HUES48 (cell line): ENCODE measurements around the gene RNF32.

Experiments
- H3K27ac ChIP-seq: one replicate; pipeline ENCODE4 v1.7.0; 2013; ENCODE audit warnings: low read depth, low read length, inconsistent platforms
- H3K27me3 ChIP-seq: 2 replicates; pipeline ENCODE4 v1.6.1; 2013; ENCODE audit warnings: mild to moderate bottlenecking, low read length; ENCODE audit not compliant: control insufficient read depth, insufficient read depth
- H3K36me3 ChIP-seq: 2 replicates; pipeline ENCODE4 v1.6.1; 2013; ENCODE audit warnings: low read length; ENCODE audit not compliant: control insufficient read depth, insufficient read depth
- H3K4me1 ChIP-seq: 2 replicates; pipeline ENCODE4 v1.6.1; 2013; ENCODE audit warnings: mild to moderate bottlenecking, low read length; ENCODE audit not compliant: control insufficient read depth, insufficient read depth
- H3K4me3 ChIP-seq: 2 replicates; pipeline ENCODE4 v1.5.1; 2013; ENCODE audit warnings: mild to moderate bottlenecking, low read depth, low read length
- H3K9ac ChIP-seq: 2 replicates; pipeline ENCODE4 v1.6.1; 2013; ENCODE audit warnings: mild to moderate bottlenecking, low read depth, low read length, moderate library complexity
- H3K9me3 ChIP-seq: 2 replicates; pipeline ENCODE4 v1.6.1; 2013; ENCODE audit warnings: low read length; ENCODE audit not compliant: control insufficient read depth, insufficient read depth

The RNF32 gene

GRCh38 chr7:156606691-156607331 is 33.8 kb upstream of the RNF32 start:
- no peak overlapping the region for H3K27ac ChIP-seq
- no peaks in the 10 kb centered on the region for H3K27me3 ChIP-seq
- H3K4me1 ChIP-seq: 0 out of 2 replicates have a peak, but pooled peaks cover 2% of the 10 kb centered on the region
- no peaks in the 10 kb centered on the region for H3K36me3 ChIP-seq
- no peak overlapping the region for H3K4me3 ChIP-seq
- H3K9ac ChIP-seq: no peak overlapping the region
- no peaks in the 10 kb centered on the region for H3K9me3 ChIP-seq

- Histone ChIP-seq H3K9me3 (no peaks in the 10 kb centered on the region), H3K27me3 (no peaks in the 10 kb centered on the region), H3K27ac (no peak overlapping the region), H3K4me1 (0 out of 2 replicates have a peak, but pooled peaks cover 2% of the 10 kb centered on the region), H3K4me3 (no peak overlapping the region), H3K36me3 (no peaks in the 10 kb centered on the region), H3K9ac (no peak overlapping the region)
Observed at GRCh38 chr7:156607332-156608172, 33.0 kb upstream of the RNF32 start.

DNA sequence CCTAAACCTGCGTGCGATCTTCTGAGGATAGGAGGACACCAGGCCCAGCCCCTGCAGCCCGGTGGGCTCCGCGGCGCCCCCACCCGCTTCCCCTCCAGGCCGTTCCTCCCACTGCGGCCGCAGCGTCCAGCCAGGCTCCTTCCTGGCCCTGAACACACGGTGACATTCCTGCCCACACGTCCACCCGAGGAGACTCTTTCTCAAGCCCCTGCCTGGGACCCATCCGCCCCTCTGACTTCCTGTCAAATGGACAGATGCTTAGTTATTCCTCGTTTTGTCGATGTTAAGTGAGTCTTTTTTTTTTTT is 32.4 kb upstream of the RNF32 start:
- Histone ChIP-seq H3K27ac (no peak overlapping the region), H3K9ac (no peak overlapping the region), H3K4me3 (no peak overlapping the region), H3K36me3 (no peaks in the 10 kb centered on the region), H3K4me1 (0 out of 2 replicates have a peak, but pooled peaks cover 2% of the 10 kb centered on the region), H3K27me3 (no peaks in the 10 kb centered on the region), H3K9me3 (no peaks in the 10 kb centered on the region)

DNA sequence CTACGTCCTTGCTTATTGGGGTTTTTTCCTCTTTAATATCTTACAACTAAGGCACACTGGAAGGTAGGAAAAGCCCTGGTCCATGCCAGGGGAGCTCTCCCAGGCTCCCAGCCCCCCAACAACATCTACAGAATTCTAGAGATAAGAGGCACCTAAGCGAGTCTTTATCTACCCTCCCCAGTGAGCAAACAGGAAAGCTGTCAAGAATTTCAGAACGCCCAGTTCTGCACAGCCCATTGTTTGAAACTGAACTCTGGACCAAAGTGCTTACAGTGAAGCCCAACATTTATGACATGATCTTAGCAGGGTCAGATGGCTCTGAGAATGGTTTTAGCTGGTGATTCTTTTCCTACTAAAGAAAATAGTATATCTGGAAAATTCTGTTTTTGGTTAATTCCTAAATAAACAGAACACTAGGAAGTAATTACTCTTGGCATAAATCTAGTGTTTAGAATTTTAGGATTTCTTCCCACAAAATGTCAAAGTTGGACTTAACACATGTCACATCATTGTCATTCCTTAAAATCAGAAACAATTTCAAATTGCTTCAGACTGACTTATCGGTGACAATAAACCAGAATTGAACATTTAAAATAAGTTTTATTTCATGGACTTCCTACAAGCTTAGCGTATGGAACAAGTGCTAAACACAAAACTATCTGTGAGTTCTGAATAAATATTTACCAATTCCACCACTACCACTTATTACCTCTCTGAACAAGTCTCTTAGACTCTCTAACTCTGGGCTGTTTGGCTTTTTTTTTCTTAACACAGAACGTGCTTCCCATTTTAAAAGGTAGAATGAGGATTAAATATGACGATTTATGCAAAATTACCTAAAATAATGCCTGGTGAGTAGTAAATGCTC is 31.3 kb upstream of the RNF32 start:
- no peaks in the 10 kb centered on the region for H3K27me3 ChIP-seq
- no peak overlapping the region for H3K9ac ChIP-seq
- no peaks in the 10 kb centered on the region for H3K36me3 ChIP-seq
- peak overlapping the region; percentile 21 for H3K27ac ChIP-seq
- no peaks in the 10 kb centered on the region for H3K4me1 ChIP-seq
- H3K9me3 ChIP-seq: no peaks in the 10 kb centered on the region
- no peak overlapping the region for H3K4me3 ChIP-seq

DNA sequence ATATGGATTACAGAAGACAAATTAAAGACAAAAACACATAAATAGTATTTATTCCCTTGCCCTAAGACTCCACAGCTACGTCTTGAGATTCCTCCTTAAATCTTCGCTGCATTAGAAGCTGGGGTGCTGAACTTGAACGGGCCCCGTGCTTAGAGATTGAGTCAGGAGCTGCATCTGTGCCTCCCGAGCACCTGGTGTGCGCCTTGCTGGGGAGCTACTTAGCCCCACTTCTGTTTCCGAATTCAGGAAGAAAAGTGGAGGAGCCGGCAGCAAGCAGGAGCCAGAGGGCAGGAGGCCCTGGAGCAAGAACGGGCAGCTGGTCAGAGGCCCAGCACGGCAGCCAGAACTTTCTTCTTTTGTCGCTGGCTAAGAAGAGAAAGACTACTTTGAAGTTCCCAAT is 30.4 kb upstream of the RNF32 start:
- no peak overlapping the region for H3K4me3 ChIP-seq
- H3K27ac ChIP-seq: no peak overlapping the region
- no peaks in the 10 kb centered on the region for H3K4me1 ChIP-seq
- H3K9ac ChIP-seq: no peak overlapping the region
- H3K36me3 ChIP-seq: no peaks in the 10 kb centered on the region
- H3K9me3 ChIP-seq: no peaks in the 10 kb centered on the region
- no peaks in the 10 kb centered on the region for H3K27me3 ChIP-seq

GRCh38 chr7:156610601-156611000 is 30.0 kb upstream of the RNF32 start:
- no peaks in the 10 kb centered on the region for H3K4me1 ChIP-seq
- no peak overlapping the region for H3K4me3 ChIP-seq
- no peaks in the 10 kb centered on the region for H3K9me3 ChIP-seq
- no peak overlapping the region for H3K9ac ChIP-seq
- no peak overlapping the region for H3K27ac ChIP-seq
- peaks cover 3% of the 10 kb centered on the region; the same call in 1 of the 2 replicates for H3K27me3 ChIP-seq
- no peaks in the 10 kb centered on the region for H3K36me3 ChIP-seq

DNA sequence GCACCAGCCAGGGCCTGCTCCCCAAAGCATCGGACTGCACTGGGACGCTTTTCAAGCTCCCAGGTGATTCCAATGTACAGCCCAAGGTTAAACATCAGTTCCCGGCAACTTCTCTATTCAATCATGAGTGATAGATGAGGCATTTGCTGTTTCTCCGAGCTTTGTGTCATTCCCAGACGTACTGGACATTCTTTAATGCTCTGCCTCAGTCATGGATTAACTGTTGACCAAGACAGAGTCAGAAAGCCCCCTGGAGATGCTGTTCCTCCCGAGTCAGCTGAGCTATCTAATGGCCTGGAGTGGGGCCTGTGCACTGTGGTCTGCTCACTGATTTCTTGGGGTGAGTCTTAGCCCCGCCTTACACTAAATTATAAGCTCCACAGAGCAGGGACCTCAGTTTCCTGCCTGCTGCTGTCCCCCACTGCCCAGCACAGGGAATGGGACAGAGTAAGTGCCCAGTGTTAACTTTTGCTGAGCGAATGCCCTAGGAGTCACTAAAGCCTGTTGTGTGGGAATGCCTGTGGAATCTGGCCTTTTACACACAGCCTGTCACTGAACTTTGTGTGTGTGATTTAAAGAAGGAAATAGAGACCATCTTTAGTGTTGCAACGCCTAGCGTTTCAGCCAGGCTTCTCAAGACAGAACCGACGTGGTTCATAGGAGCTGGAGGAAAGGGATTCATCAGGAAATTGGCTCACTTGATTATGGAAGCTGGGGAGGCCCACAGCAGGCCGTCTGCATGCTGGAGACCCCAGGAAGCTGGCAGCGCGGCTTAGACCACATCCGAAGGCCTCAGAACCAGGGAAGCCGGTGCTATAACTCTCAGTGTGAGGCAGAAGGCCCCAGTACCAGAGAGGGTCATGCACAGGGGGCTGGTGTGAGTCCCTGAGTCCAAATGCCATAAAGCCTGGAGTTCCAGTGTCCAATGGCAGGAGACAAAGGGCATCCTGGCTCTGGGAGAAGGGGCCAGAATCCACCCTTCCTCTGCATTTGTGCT is 29.3 kb upstream of the RNF32 start:
- Histone ChIP-seq H3K4me3 (no peak overlapping the region), H3K9me3 (no peaks in the 10 kb centered on the region), H3K27me3 (peaks cover 10% of the 10 kb centered on the region), H3K9ac (no peak overlapping the region), H3K4me1 (no peaks in the 10 kb centered on the region; the same call in 1 of the 2 replicates), H3K27ac (no peak overlapping the region), H3K36me3 (no peaks in the 10 kb centered on the region)

DNA sequence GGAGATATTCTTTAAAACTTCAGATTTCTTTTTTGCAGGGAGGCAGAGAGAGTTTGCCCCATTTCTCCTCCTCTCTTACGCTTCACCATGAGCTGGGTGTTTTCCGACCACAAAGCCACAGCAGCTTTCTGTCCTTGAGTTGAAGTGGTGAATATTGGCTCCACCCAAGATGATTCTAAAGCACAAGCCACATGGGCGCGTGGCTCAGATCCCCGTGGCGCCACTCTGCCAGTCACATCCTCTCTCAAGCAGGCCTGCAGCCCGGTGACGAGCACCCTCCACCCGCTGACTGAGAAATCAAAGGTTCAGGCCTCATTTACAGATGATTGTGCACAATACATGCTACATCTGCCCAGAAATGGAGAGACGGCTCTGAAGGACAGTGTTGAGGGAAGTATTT is 27.6 kb upstream of the RNF32 start:
- H3K9me3 ChIP-seq: no peaks in the 10 kb centered on the region
- no peak overlapping the region for H3K9ac ChIP-seq
- no peak overlapping the region for H3K27ac ChIP-seq
- H3K36me3 ChIP-seq: no peaks in the 10 kb centered on the region
- no peaks in the 10 kb centered on the region; the same call in 1 of the 2 replicates for H3K4me1 ChIP-seq
- H3K27me3 ChIP-seq: peaks cover 24% of the 10 kb centered on the region
- H3K4me3 ChIP-seq: no peak overlapping the region

GRCh38 chr7:156614434-156615264 is 25.9 kb upstream of the RNF32 start:
- Histone ChIP-seq H3K9ac (no peak overlapping the region), H3K36me3 (no peaks in the 10 kb centered on the region), H3K9me3 (no peaks in the 10 kb centered on the region), H3K27me3 (peaks cover 26% of the 10 kb centered on the region), H3K4me1 (peaks cover 11% of the 10 kb centered on the region), H3K27ac (peak overlapping the region; percentile 36), H3K4me3 (no peak overlapping the region)
